ENCODE measurements around the gene SAMD4A.

GRCh38 chr14:54627540-54628363 is 60.8 kb downstream of the SAMD4A start:
- TF ChIP-seq POLR2A (IDR thresholded peaks at IDR 0.05; ENCODE audit: low read depth, low read length), result no peak
- no peak for TF ChIP-seq TAF1 (IDR thresholded peaks at IDR 0.05; ENCODE audit: low read depth, low read length)
- no peak for TF ChIP-seq POLR2AphosphoS5 (IDR thresholded peaks at IDR 0.05; ENCODE audit: low read depth, low read length)
- TF ChIP-seq SPI1 (IDR thresholded peaks at IDR 0.05; ENCODE audit: low read depth, low read length), result 0 out of 2 replicates have a peak, but pooled peaks have one; percentile 4

All from GM12891 (cell line).